ENCODE data around the gene HEATR5A.

The HEATR5A gene

DNA sequence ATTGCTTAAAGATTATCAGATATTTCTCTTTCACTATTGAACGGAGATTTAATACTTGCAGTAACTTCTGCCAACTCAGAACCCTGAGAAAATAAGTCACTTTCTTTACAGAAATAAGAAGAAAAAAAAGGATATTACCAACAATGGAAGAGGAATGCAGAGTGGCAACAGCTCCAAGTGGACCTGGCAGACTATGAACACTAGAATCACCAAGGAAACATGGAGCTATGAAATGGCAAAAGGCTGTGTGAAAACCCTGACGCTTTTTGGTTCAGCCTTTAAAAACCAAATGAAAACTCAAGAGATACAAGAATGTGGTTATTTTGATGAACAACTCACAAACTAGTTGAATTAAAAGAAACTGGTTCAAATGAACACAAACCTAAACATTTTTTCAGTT lies 19.2 kb upstream of the HEATR5A start:
- TF ChIP-seq, protein P1, sequence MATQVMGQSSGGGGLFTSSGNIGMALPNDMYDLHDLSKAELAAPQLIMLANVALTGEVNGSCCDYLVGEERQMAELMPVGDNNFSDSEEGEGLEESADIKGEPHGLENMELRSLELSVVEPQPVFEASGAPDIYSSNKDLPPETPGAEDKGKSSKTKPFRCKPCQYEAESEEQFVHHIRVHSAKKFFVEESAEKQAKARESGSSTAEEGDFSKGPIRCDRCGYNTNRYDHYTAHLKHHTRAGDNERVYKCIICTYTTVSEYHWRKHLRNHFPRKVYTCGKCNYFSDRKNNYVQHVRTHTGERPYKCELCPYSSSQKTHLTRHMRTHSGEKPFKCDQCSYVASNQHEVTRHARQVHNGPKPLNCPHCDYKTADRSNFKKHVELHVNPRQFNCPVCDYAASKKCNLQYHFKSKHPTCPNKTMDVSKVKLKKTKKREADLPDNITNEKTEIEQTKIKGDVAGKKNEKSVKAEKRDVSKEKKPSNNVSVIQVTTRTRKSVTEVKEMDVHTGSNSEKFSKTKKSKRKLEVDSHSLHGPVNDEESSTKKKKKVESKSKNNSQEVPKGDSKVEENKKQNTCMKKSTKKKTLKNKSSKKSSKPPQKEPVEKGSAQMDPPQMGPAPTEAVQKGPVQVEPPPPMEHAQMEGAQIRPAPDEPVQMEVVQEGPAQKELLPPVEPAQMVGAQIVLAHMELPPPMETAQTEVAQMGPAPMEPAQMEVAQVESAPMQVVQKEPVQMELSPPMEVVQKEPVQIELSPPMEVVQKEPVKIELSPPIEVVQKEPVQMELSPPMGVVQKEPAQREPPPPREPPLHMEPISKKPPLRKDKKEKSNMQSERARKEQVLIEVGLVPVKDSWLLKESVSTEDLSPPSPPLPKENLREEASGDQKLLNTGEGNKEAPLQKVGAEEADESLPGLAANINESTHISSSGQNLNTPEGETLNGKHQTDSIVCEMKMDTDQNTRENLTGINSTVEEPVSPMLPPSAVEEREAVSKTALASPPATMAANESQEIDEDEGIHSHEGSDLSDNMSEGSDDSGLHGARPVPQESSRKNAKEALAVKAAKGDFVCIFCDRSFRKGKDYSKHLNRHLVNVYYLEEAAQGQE (IDR thresholded peaks at IDR 0.05; ENCODE audit: insufficient read depth in 1 of 2, low read depth in 2 of 2, low read length in 2 of 2), result no peak
- TF ChIP-seq FOXP2 (optimal IDR thresholded peaks at IDR 0.05; ENCODE audit: borderline replicate concordance, extremely low read depth, extremely low read length, insufficient read depth) (no peak), SIN3A (IDR thresholded peaks at IDR 0.05; ENCODE audit: borderline replicate concordance, insufficient read depth, low read length) (no peak), TAF1 (IDR thresholded peaks at IDR 0.05; ENCODE audit: borderline replicate concordance, insufficient read depth, low read length) (no peak), POLR2AphosphoS5 (IDR thresholded peaks at IDR 0.05; ENCODE audit: low read depth, low read length) (no peak)

- TF ChIP-seq TAF1 (IDR thresholded peaks at IDR 0.05; ENCODE audit: borderline replicate concordance, insufficient read depth, low read length) (no peak), SIN3A (IDR thresholded peaks at IDR 0.05; ENCODE audit: borderline replicate concordance, insufficient read depth, low read length) (no peak), FOXP2 (optimal IDR thresholded peaks at IDR 0.05; ENCODE audit: borderline replicate concordance, extremely low read depth, extremely low read length, insufficient read depth) (no peak), POLR2AphosphoS5 (IDR thresholded peaks at IDR 0.05; ENCODE audit: low read depth, low read length) (no peak)
- TF ChIP-seq, protein P1 (IDR thresholded peaks at IDR 0.05; ENCODE audit: insufficient read depth in 1 of 2, low read depth in 2 of 2, low read length in 2 of 2), result no peak
Measured at GRCh38 chr14:31435276-31435675, 14.9 kb upstream of the HEATR5A start.

GRCh38 chr14:31430634-31431264 lies 10.4 kb upstream of the HEATR5A start:
- no peak for TF ChIP-seq FOXP2 (optimal IDR thresholded peaks at IDR 0.05; ENCODE audit: borderline replicate concordance, extremely low read depth, extremely low read length, insufficient read depth)
- TF ChIP-seq POLR2AphosphoS5 (IDR thresholded peaks at IDR 0.05; ENCODE audit: low read depth, low read length), result no peak
- TF ChIP-seq SIN3A (IDR thresholded peaks at IDR 0.05; ENCODE audit: borderline replicate concordance, insufficient read depth, low read length), result no peak
- TF ChIP-seq TAF1 (IDR thresholded peaks at IDR 0.05; ENCODE audit: borderline replicate concordance, insufficient read depth, low read length), result no peak
- TF ChIP-seq, protein P1 (IDR thresholded peaks at IDR 0.05; ENCODE audit: insufficient read depth in 1 of 2, low read depth in 2 of 2, low read length in 2 of 2), result no peak

DNA sequence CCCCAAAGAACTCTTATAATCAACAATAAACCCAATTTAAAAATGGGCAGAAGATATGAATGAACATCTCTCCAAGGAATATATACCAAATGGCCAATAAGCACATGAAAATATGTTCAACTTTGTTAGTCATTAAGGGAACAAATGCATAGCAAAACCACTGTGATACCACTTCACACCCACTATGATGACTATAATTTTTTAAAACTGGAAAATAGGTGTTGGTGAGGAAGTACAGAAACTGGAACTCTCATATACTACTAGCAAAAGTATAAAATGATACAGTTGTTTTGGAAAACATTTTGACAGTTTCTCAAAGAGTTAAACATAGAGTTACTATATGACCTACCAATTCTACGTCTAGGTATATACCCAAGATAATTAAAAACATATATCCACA lies 9.4 kb upstream of the HEATR5A start:
- TF ChIP-seq, protein P1 (IDR thresholded peaks at IDR 0.05; ENCODE audit: insufficient read depth in 1 of 2, low read depth in 2 of 2, low read length in 2 of 2), result no peak
- TF ChIP-seq POLR2AphosphoS5 (IDR thresholded peaks at IDR 0.05; ENCODE audit: low read depth, low read length), result no peak
- TF ChIP-seq TAF1 (IDR thresholded peaks at IDR 0.05; ENCODE audit: borderline replicate concordance, insufficient read depth, low read length), result no peak
- no peak for TF ChIP-seq SIN3A (IDR thresholded peaks at IDR 0.05; ENCODE audit: borderline replicate concordance, insufficient read depth, low read length)
- TF ChIP-seq FOXP2 (optimal IDR thresholded peaks at IDR 0.05; ENCODE audit: borderline replicate concordance, extremely low read depth, extremely low read length, insufficient read depth), result no peak
